Measurements from ENCODE around the gene BCL2.
"Not testable (repeated sequence)": the region's sequence is repeated elsewhere in the genome, so short reads cannot be mapped to it uniquely, and the experiment has no call there.

The BCL2 gene

DNA sequence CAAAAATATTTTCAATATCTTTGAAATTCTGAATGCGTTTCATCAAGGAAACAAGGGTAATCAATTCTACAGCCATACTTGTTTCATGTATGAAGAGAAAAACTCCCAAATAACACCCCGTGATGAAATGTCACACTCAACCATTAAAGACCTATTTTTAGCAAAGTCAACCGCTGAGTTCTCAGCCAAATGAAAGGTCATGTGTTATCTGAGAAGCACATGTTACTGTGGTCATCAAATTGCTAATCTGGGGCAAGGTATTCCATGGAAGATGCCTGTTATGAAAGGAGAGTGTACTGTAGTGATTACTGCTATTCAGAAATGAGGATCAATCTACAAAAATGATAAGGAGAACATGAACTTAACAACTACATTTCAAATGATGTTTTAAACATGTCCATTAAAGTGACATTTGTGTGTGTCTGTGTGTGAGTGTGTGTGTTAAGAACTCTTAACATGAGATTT, 126.7 kb downstream of the BCL2 start:
- Histone ChIP-seq H3K4me3 (replicated peaks; ENCODE audit: low read depth, low read length) (no peak overlapping the region), H3K36me3 (ENCODE audit: control insufficient read depth, insufficient read depth, low read length) (no peaks in the 10 kb centered on the region), H3K27me3 (replicated peaks; ENCODE audit: control insufficient read depth, insufficient read depth, low read length) (no peaks in the 10 kb centered on the region)
- TF ChIP-seq, protein P1, sequence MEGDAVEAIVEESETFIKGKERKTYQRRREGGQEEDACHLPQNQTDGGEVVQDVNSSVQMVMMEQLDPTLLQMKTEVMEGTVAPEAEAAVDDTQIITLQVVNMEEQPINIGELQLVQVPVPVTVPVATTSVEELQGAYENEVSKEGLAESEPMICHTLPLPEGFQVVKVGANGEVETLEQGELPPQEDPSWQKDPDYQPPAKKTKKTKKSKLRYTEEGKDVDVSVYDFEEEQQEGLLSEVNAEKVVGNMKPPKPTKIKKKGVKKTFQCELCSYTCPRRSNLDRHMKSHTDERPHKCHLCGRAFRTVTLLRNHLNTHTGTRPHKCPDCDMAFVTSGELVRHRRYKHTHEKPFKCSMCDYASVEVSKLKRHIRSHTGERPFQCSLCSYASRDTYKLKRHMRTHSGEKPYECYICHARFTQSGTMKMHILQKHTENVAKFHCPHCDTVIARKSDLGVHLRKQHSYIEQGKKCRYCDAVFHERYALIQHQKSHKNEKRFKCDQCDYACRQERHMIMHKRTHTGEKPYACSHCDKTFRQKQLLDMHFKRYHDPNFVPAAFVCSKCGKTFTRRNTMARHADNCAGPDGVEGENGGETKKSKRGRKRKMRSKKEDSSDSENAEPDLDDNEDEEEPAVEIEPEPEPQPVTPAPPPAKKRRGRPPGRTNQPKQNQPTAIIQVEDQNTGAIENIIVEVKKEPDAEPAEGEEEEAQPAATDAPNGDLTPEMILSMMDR (IDR thresholded peaks at IDR 0.05; ENCODE audit: insufficient read depth, low read length, poor library complexity, severe bottlenecking): no peak
- peak; percentile 54 for DNase-seq (ENCODE audit: extremely low read depth, insufficient read length)

DNA sequence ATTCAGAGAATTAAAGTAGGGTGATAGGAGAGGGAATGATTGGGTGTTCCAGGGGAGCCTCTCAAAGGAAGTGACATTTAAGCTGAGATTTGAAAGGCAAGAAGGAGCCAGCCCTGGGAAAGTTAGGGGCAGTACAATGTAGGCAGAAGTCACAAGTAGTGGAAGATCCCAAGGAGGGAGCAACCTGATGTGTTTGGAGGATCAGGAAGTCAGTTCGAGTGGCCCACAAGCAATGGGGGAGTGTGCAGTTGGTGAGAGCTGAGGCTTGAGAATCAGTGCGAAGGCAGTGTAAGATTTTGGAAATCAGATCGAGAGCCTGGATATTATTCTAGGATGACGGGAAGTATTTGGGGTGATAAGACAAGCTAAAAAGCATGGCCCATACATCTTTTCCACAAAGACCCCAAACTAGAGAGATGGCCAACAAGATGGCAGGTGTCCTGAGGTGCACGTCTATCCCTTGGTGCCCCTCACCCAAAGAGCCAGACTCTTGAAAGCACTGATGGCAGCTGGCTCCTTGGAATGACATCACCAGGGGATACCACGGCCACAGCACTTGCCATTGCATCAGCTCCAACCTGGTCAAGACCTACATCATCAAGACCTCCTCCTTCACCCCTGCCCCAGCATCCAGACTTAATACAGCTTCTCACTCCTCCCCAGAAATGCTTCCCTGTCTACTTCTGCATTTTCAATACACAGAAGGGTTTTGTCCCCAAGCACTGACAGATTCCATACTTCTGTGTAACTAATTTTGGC, 127.3 kb downstream of the BCL2 start:
- DNase-seq (ENCODE audit: extremely low read depth, insufficient read length): no peak
- Histone ChIP-seq H3K36me3 (ENCODE audit: control insufficient read depth, insufficient read depth, low read length) (no peaks in the 10 kb centered on the region), H3K27me3 (replicated peaks; ENCODE audit: control insufficient read depth, insufficient read depth, low read length) (no peaks in the 10 kb centered on the region), H3K4me3 (replicated peaks; ENCODE audit: low read depth, low read length) (no peak overlapping the region)
- TF ChIP-seq, protein P1 (IDR thresholded peaks at IDR 0.05; ENCODE audit: insufficient read depth, low read length, poor library complexity, severe bottlenecking): no peak

DNA sequence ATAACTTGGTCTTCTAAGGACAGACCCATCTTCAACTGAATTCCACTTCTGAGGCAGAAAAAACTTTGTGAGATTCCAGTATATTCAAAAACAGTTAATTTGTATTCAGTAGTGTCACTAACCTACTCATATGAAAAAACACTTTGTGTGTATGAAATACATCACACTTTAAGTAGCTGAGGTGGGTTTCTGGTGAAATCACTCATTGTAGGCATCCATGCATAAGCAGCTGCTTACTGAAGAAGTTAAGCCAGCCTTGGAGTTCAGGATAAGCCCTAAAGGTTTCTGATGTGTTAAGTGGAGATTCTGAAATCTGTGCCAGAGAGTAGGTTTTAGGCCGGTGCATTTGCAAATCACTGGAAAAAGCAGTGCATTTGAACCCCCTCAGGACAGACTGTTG, 128.2 kb downstream of the BCL2 start:
- Histone ChIP-seq H3K36me3 (ENCODE audit: control insufficient read depth, insufficient read depth, low read length) (no peaks in the 10 kb centered on the region), H3K4me3 (replicated peaks; ENCODE audit: low read depth, low read length) (no peak overlapping the region), H3K27me3 (replicated peaks; ENCODE audit: control insufficient read depth, insufficient read depth, low read length) (no peaks in the 10 kb centered on the region)
- TF ChIP-seq, protein P1 (IDR thresholded peaks at IDR 0.05; ENCODE audit: insufficient read depth, low read length, poor library complexity, severe bottlenecking): no peak
- no peak for DNase-seq (ENCODE audit: extremely low read depth, insufficient read length)

DNA sequence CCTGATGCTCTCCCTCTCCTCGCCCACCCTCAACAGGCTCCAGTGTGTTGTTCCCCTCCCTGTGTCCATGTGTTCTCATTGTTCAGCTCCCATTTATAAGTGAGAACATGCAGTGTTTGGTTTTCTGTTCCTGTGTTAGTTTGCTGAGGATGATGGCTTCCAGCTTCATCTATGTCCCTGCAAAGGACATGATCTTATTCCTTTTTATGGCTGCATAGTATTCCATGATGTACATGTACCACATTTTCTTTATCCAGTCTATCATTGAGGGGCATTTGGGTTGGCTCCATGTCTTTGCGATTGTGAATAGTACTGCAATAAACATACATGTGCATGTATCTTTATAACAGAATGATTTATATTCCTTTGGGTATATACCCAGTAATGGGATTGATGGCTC, 128.7 kb downstream of the BCL2 start:
- H3K4me3 ChIP-seq (replicated peaks; ENCODE audit: low read depth, low read length); DNase-seq (ENCODE audit: extremely low read depth, insufficient read length); H3K27me3 ChIP-seq (replicated peaks; ENCODE audit: control insufficient read depth, insufficient read depth, low read length); H3K36me3 ChIP-seq (ENCODE audit: control insufficient read depth, insufficient read depth, low read length): not testable (repeated sequence)

DNA sequence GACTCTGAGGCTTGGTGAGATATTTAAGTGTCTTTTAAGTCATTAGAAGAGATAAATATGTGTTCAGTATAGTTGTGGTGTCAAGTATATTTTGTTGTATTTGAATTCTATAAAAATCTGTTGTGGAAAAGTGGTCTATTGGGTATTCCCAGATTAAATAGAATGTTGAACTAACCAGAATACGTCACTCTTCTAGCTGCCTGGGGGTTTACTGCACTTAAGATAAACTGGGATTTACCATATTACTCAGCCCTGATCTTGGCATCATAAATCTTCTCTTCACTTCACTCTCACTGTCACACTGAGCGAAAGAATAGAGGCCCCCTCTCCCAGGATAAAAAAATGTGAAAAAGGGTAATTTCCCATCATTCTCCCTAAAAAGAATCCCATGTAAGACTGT, 129.8 kb downstream of the BCL2 start:
- Histone ChIP-seq H3K36me3 (ENCODE audit: control insufficient read depth, insufficient read depth, low read length) (no peaks in the 10 kb centered on the region), H3K4me3 (replicated peaks; ENCODE audit: low read depth, low read length) (no peak overlapping the region), H3K27me3 (replicated peaks; ENCODE audit: control insufficient read depth, insufficient read depth, low read length) (no peaks in the 10 kb centered on the region)
- no peak for DNase-seq (ENCODE audit: extremely low read depth, insufficient read length)
- TF ChIP-seq, protein P1 (IDR thresholded peaks at IDR 0.05; ENCODE audit: insufficient read depth, low read length, poor library complexity, severe bottlenecking): no peak

DNA sequence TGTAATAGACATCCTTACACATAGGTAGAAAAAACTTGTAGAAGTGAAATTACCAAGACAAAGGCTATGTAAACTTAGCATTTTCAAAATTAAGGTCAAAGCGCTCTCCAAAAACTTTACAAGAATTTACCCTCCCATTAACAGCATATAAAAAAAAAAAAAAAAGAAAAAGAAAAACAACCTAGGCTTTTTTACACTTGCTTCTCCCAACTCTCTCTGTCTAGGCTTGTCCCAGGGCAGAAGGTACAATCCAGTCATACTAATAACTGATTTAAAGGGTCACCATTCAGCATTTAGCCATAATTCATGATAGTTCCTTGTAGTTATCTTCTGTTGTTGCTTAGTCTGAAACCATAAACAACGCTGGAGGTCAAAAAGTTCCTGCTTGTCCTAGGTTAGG, 130.5 kb downstream of the BCL2 start:
- TF ChIP-seq, protein P1 (IDR thresholded peaks at IDR 0.05; ENCODE audit: insufficient read depth, low read length, poor library complexity, severe bottlenecking): no peak
- no peaks in the 10 kb centered on the region for H3K36me3 ChIP-seq (ENCODE audit: control insufficient read depth, insufficient read depth, low read length)
- H3K27me3 ChIP-seq (replicated peaks; ENCODE audit: control insufficient read depth, insufficient read depth, low read length): no peaks in the 10 kb centered on the region
- H3K4me3 ChIP-seq (replicated peaks; ENCODE audit: low read depth, low read length): no peak overlapping the region
- no peak for DNase-seq (ENCODE audit: extremely low read depth, insufficient read length)

All from GM06990 (cell line).